Dedifferentiated amniotic fluid mesenchymal stem cell (primary cell): ENCODE measurements around the gene BOK.
"Not testable (repeated sequence)": the region's sequence is repeated elsewhere in the genome, so short reads cannot be mapped to it uniquely, and the experiment has no call there.

ENCODE experiments used
- DNase-seq: peaks from one replicate; pipeline ENCODE4 v3.0.0-alpha.2; 2016; ENCODE audit errors: extremely low spot score

The BOK gene

DNA sequence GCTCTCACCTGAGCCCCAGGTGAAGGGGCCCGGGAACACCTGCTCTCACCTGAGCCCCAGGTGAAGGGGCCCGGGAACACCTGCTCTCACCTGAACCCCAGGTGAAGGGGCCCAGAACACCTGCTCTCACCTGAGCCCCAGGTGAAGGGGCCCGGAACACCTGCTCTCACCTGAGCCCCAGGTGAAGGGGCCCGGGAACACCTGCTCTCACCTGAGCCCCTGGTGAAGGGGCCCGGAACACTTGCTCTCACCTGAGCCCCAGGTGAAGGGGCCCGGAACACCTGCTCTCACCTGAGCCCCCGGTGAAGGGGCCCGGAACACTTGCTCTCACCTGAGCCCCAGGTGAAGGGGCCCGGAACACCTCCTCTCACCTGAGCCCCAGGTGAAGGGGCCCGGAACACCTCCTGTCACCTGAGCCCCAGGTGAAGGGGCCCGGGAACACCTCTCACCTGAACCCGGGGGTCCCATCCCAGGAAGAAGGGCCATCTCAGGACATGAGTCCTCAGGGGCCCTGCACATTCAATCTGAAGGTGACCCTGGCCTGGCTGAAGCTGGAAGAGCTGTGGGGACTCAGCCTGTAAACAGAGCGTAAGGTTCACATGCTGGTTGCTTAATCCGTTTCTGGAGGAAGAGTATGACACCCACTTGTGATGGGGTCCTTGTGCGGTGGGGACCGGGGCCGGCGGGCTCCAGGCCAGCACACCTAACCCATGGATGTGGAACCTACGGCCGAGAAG is 14.5 kb downstream of the BOK start:
- DNase-seq, result not testable (repeated sequence)

- DNase-seq, result no peak
These were observed 15.2 kb downstream of the BOK start for GRCh38 chr2:241573741-241574140.

DNA sequence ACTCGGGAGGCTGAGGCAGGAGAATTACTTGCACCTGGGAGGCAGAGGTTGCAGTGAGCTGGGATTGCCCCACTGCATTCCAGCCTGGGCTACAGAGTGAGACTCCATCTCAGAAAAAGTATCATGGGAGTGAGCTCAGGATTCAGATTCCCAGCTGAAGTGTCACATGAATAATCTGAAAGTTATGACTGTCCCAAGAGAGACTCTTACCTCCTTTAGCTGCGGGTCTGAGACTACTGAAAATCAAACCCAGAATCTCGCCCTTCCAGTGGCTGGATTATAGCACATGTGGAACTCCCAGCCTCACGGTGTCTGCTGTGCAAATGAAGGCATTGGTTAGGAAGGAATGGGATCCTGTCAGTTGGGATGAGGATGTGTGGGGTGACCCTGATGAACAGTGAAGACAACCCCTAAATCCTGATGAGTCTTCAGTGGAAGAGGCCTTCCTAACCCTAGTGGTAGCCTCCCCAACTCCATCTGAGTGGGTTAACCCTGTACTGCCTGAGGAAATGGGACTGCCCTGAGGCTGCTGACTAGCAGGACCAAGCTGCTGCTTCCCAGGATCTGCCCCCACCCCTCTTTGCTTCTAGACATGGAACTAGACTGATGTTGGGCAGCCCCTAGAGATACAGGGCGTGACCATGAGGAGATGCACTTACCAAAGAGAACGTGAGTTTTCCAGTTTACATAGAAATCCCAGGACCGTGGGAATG is 16.5 kb downstream of the BOK start:
- no peak for DNase-seq

DNA sequence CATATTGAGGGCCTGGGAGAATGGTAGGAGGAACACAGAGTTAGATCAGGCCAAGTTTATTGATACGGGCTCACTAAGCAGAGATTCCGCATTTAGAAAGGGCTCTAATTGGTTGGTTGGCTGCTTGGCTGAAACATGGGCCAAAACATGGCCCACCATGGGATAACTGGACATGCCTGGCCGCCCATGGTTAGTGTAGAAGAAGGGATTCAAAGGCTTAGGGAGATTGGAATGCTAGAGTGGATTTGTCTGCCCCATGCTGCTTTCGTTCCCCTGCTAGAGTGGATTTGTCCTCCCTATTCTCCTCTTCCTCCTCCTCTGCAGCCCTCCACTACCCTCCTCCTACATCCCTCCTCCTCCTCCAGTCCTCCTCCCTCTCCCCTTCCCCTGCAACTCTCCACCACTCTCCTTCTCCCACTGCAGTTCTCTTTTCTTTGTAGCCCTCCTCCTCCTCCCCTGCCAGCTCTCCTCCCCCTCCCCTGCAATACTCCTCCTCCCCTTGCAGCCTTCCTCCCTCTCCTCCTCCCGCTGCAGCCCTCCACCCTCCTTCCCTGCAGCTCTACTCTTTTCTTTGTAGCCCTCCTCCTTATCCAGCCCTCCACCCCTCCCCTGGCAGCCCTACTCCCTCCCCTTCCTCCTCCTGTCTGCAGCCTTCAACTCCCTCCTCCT is 17.2 kb downstream of the BOK start:
- no peak for DNase-seq

DNA sequence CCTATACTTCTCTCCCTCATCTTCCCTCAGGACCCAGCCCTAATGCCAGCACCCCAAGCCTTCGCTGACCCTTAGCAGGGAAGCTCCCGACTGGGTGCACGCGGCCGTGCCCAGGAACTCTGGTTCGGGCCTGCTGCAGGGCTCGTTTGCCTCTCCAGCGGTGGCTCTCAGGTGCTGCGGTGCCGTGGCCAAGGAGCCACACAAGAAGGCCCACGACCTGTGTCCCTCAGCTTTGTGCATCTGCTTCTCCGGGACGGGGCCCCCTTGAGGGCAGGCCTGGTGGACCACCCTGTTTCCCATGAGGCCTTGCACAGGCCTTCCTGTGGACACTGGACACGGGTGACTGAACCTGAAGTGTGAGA is 17.7 kb downstream of the BOK start:
- no peak for DNase-seq

GRCh38 chr2:241577413-241578122 is 19.0 kb downstream of the BOK start:
- no peak for DNase-seq

DNA sequence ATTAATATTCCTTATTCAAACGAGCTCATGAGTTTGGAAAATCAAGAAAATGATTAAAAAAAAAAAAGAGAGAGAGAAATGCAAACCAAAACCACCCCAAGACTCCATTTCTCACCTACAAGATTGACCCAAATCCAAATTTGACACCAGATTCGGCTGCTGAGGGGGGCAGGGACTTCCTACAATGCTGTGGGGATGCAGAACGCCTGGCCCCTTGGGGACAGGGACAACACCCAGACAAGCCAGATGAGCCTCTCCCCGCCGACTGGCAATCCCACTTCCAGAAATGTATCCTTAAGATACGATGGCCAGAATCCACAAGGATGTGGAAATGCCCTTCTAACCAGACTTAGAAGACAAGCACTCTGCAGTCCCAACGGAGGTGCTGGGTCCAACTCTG is 20.7 kb downstream of the BOK start:
- DNase-seq, result no peak

DNA sequence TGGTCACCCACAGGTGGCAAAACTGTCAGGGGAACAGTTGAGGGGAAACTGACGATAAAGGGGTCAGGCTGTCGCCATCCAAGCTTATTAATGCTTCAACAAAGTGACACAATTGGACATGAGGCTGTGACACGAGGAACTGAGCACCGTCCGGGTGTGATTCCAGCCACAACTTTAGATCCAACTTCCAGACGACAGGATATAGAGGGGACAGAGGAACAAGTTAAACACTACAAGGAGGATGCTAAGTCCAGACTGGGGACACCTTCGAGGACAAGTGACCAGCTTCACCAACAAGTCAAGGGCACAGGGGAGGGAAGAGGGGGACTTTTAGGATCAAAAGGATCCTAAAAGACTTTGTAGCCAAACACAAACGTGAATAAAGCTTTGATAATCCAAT is 23.8 kb downstream of the BOK start:
- no peak for DNase-seq

DNA sequence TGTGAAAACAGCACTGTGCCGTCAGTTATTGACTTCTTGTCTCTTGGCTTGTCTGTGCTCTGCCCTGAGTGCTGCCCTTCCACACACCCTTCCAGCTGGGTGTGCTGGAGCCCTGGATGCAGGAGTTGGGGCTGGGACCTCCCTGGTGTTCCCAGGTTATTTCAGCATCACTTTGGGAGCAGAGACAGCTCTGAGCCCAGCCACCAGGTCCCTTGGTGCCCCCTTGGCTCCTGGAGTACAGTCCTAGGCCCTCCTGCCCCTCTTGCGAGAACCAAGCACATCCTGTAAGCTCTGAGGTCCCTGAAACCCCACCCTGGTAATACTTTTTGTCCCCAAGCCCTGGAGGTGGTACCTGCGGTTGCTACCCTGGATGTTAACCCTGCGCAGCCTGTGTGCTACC is 24.3 kb downstream of the BOK start:
- DNase-seq, result no peak

GRCh38 chr2:241584436-241584835 is 25.9 kb downstream of the BOK start:
- no peak for DNase-seq

DNA sequence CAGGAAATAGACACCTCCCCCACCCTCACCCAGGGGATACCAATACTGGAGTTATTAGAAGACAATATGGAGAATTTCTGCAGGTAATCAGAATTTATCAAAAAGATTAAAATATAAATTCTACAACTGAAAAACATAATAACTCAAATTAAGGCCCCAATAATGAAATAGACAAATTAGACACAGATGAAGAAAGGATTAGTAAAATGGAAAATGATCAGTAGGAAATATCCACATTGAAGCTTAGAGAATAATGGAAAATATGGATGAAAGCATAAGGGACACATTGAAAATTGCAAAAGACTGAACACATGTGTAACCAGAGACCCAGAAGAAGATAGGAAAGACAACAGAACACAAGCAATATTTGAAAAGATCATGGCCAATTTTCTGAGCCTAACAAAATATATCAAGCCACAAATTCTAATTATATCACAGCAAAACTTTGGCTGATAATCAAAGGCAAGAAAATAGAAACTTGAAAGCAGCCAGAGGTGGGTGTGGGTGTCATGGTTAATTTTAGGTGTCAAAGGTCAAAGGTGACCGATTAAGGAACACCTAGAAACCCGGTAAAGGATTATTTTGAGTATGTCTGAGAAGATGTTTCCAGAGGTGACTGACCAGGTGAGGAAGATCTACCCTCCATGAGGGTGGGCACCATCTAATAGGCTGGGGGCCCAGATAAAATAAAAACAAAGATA is 28.2 kb downstream of the BOK start:
- no peak for DNase-seq

GRCh38 chr2:241589863-241590262 is 31.3 kb downstream of the BOK start:
- not testable (repeated sequence) for DNase-seq

DNA sequence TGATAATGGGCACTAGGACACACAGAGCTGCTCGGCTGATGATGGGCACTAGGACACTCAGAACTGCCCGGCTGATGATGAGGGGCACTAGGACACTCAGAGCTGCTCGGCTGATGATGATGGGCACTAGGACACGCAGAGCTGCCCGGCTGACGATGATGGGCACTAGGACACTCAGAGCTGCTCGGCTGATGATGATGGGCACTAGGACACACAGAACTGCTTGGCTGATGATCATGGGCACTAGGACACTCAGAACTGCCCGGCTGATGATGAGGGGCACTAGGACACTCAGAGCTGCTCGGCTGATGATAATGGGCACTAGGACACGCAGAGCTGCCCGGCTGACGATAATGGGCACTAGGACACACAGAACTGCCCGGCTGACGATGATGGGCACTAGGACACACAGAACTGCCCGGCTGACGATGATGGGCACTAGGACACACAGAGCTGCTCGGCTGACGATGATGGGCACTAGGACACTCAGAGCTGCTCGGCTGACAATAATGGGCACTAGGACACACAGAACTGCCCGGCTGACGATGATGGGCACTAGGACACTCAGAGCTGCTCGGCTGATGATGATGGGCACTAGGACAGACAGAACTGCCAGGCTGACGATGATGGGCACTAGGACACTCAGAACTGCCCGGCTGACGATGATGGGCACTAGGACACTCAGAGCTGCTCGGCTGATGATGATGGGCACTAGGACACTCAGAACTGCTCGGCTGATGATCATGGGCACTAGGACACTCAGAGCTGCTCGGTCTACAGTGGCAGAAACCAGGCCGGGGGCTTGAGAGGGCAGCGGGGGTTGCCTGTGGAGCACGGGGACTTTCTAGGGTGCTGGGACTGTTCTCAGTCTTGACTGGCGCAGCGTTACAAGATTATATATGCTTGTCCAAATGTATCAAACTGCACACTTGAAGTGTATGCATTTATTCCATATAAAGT is 32.2 kb downstream of the BOK start:
- not testable (repeated sequence) for DNase-seq

DNA sequence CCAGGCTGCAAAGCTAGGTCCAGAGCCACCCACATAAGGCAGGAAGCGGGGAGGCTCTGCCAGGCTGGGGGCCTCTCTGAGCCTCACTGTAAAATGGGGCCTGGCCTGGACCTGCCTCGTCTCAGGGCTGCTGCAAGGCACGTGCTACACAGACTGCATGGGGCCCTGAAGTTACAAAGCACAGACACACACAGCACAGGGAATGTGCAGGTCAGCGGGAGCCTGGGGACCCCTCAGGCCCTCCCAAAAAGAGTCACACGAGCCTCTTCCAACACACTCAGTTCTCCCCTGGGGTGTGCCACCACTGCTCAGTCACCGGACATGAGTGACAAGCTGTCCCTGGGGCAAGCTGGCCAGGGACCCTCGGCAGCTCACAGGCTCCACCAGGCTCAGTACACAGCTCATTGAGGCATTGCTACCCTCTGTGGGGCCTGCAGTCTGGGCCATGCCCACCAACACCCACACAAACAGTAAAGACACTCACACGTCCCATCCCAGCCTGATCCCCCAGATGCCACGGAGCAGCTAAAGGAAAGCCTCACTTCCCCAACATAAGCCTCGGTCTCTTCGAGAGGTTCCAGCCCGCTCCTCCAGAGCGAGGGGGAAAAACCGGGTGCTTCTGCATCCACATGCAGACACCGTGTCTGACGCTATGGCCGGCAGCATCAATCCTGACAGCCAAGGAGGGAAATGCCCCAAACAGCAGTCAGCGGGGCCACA is 33.7 kb downstream of the BOK start:
- no peak for DNase-seq

- DNase-seq, result no peak
These were observed 34.7 kb downstream of the BOK start for GRCh38 chr2:241593271-241593670.

DNA sequence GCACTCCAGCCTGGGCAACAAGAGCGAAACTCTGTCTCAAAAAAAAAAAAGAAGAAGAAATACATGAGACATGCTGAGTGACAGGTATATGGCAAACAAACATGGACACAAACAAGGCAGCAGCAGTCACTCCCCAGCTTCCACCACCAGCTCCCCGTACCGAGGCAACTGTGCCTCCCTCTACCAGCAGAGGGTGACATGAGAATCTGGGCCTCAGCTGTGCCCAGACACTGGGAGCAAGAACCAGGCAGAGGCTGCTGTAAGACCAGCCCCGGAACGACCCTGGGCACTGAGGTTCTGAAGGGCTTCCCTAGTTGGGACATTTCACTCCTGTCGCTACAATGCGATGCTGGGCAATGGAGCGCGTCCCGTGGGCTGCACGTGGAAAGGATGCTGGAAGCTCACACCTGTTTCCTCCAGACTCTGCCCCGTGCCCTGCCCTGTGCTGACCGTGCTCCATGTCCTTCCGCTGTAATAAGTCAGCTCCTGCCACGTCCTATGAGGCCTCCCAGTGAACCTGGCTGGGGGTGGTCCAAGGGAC is 37.1 kb downstream of the BOK start:
- no peak for DNase-seq

GRCh38 chr2:241597561-241597960 is 39.0 kb downstream of the BOK start:
- DNase-seq, result no peak

DNA sequence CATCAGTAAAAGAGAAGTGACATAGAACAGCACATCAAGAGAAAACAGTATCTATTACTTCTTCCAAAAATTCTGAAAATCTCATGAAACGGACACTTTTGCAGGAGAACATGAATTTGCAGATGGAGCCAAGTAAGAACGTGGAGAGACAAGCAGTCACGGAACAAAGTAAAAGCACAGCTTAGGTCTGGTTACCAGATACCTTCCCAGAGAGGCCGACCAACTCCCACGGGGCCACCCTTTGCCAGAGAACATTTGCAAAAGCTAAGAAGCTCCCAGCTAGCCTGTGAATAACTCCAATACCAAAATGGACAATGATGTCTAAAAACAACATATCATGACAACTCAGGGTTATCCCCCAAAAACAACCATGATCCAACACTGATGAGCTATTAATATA is 39.5 kb downstream of the BOK start:
- no peak for DNase-seq

DNA sequence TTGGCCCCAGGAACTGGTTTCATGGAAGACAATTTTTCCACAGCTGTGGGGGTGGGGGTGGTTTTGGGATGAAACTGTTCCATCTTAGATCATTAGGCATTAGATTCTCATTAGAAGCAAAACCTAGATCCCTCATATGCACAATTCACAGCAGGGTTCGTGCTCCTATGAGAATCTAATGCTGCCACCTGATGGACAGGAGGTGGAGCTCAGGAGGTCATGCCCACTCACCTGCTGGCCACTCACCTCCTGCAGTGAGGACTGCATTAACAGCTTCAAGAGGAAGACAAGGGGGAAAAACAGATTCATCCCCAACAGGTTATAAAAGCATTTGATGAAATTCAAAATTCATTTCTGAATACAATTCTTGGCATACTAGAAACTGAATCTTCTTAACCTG is 39.9 kb downstream of the BOK start:
- DNase-seq, result no peak

GRCh38 chr2:241599615-241600014 is 41.1 kb downstream of the BOK start:
- DNase-seq, result no peak
